Retinal pigment epithelial cell (primary cell): ENCODE data around the gene PDE10A.
"Not testable (repeated sequence)": the region's sequence is repeated elsewhere in the genome, so short reads cannot be mapped to it uniquely, and the experiment has no call there.

Experiments used
- DNase-seq: peaks from one replicate; pipeline ENCODE4 v3.0.0-alpha.2; 2010; ENCODE audit warnings: low read depth
- H3K4me3 ChIP-seq: 2 replicates; pipeline ENCODE4 v1.5.1; 2011; ENCODE audit warnings: mild to moderate bottlenecking, low read length, control low read depth, moderate library complexity
- TF ChIP-seq, protein P1 (sequence below): conservative IDR thresholded peaks from 2 replicates; pipeline ENCODE4 v1.5.1; 2011; ENCODE audit warnings: low read depth, low read length, control low read depth, inconsistent platforms

PDE10A gene

DNA sequence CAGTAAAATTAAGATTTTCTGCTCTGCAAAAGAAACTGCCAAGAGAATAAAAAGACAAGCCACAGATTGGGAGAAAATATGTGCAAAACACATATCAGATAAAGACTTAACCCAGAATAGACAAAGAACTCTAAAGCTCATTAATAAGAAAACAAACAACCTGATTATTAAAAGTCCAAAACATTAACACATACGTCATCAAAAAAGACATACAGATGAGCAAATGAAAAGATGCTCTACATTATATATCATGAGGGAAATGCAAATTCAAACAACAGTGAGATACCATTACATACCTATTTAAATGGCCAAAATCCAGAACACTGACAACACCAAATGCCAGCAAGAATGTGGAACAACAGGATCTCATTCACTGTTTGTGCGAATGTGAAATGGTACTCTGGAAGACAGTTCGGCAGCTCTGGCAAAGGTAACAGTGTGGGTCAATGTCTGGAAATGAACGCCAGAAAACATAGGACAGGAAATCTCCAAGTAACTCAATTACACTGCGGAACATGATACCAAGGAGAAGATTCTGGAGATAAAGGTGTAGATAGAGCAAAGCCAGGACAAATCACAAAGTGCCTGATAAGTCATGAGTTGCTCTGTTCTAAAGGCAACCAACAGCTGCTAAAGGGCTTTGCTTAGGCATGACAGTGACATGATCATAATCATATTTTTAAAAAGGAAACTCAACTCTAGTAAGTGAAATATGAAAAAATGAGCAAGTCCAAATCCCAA is 96.8 kb downstream of the PDE10A start:
- TF ChIP-seq, protein P1, sequence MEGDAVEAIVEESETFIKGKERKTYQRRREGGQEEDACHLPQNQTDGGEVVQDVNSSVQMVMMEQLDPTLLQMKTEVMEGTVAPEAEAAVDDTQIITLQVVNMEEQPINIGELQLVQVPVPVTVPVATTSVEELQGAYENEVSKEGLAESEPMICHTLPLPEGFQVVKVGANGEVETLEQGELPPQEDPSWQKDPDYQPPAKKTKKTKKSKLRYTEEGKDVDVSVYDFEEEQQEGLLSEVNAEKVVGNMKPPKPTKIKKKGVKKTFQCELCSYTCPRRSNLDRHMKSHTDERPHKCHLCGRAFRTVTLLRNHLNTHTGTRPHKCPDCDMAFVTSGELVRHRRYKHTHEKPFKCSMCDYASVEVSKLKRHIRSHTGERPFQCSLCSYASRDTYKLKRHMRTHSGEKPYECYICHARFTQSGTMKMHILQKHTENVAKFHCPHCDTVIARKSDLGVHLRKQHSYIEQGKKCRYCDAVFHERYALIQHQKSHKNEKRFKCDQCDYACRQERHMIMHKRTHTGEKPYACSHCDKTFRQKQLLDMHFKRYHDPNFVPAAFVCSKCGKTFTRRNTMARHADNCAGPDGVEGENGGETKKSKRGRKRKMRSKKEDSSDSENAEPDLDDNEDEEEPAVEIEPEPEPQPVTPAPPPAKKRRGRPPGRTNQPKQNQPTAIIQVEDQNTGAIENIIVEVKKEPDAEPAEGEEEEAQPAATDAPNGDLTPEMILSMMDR, result no peak
- no peak overlapping the region for H3K4me3 ChIP-seq
- no peak for DNase-seq

- DNase-seq, result no peak
- TF ChIP-seq, protein P1, result no peak
- no peak overlapping the region for H3K4me3 ChIP-seq
Measured at GRCh38 chr6:165562421-165563090, 100.5 kb downstream of the PDE10A start.

DNA sequence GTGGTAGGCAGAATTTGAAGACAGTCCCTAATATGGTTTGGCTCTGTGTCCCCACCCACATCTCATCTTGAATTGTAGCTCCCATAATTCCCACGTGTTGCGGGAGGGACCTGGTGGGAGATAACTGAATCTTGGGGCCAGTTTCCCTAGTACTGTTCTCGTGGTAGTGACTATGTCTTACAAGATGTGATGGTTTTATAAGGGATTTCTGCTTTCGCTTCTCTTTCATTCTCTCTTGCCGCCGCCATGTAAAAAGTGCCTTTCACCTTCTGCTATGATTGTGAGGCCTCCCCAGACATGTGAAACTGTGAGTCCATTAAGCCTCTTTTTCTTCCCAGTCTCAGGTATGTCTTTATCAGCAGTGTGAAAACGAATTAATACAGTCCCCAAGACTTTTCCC is 103.4 kb downstream of the PDE10A start:
- H3K4me3 ChIP-seq, result no peak overlapping the region
- no peak for DNase-seq
- TF ChIP-seq, protein P1, result no peak

DNA sequence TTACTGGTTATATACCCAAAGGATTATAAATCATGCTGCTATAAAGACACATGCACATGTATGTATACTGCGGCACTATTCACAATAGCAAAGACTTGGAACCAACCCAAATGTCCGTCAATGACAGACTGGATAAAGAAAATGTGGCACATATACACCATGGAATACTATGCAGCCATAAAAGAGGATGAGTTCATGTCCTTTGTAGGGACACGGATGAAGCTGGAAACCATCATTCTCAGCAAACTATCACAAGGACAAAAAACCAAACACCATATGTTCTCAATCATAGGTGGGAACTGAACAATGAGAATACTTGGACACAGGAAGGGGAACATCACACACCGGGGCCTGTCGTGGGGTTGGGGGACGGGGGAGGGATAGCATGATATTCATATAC is 104.9 kb downstream of the PDE10A start:
- not testable (repeated sequence) for H3K4me3 ChIP-seq, DNase-seq

GRCh38 chr6:165557674-165558073 is 105.4 kb downstream of the PDE10A start:
- TF ChIP-seq, protein P1, result no peak
- no peak for DNase-seq
- no peak overlapping the region for H3K4me3 ChIP-seq

DNA sequence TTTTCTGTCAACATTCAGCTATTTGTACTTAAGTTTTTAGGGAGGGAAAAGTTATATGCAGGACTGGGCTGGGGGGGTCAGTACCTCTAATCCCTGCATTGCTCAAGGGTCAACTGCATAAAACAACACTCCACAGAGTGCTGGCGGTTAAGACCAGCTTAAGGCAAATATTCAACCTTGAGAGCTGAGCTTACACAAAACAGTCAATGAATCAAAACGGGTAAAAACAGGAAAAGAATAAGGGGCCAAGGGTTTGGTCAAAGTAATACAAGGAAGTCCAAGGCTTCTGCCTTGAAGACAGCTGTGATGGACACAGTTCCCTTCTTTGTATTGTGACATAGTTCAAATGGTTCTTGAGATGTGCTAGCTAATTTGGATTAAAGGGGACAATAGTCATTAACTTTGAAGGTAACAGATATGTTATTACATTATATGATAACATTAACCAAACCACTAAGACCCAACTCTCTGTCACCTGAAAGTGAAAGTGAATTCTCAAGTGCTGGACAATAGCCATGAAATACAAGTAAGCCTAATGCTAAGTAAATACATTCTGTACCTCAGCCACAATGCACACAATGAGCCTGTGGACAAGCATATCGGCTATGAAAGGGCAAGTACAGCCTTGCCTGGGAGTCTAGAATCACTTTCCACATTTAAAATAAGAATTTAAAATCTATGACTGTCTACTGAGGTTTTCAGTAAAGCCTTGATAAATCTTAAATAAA is 106.8 kb downstream of the PDE10A start:
- TF ChIP-seq, protein P1, result no peak
- H3K4me3 ChIP-seq, result no peak overlapping the region
- DNase-seq, result no peak

GRCh38 chr6:165554644-165555043 is 108.4 kb downstream of the PDE10A start:
- DNase-seq, result not testable (repeated sequence)

More at GRCh38 chr6:165554644-165555043, 108.4 kb downstream of the PDE10A start:
- not testable (repeated sequence) for H3K4me3 ChIP-seq
